HG02973 (cell line): Measurements from ENCODE around the gene PHF3.

Experiments used
- ATAC-seq: cut with Tn5 transposase; IDR thresholded peaks from one replicate; pipeline ENCODE4 v1.9.1; 2021; ENCODE audit warnings: moderate library complexity; ENCODE audit not compliant: unreplicated experiment

The PHF3 gene, protein sequence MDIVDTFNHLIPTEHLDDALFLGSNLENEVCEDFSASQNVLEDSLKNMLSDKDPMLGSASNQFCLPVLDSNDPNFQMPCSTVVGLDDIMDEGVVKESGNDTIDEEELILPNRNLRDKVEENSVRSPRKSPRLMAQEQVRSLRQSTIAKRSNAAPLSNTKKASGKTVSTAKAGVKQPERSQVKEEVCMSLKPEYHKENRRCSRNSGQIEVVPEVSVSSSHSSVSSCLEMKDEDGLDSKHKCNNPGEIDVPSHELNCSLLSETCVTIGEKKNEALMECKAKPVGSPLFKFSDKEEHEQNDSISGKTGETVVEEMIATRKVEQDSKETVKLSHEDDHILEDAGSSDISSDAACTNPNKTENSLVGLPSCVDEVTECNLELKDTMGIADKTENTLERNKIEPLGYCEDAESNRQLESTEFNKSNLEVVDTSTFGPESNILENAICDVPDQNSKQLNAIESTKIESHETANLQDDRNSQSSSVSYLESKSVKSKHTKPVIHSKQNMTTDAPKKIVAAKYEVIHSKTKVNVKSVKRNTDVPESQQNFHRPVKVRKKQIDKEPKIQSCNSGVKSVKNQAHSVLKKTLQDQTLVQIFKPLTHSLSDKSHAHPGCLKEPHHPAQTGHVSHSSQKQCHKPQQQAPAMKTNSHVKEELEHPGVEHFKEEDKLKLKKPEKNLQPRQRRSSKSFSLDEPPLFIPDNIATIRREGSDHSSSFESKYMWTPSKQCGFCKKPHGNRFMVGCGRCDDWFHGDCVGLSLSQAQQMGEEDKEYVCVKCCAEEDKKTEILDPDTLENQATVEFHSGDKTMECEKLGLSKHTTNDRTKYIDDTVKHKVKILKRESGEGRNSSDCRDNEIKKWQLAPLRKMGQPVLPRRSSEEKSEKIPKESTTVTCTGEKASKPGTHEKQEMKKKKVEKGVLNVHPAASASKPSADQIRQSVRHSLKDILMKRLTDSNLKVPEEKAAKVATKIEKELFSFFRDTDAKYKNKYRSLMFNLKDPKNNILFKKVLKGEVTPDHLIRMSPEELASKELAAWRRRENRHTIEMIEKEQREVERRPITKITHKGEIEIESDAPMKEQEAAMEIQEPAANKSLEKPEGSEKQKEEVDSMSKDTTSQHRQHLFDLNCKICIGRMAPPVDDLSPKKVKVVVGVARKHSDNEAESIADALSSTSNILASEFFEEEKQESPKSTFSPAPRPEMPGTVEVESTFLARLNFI (N-terminal part only)

DNA sequence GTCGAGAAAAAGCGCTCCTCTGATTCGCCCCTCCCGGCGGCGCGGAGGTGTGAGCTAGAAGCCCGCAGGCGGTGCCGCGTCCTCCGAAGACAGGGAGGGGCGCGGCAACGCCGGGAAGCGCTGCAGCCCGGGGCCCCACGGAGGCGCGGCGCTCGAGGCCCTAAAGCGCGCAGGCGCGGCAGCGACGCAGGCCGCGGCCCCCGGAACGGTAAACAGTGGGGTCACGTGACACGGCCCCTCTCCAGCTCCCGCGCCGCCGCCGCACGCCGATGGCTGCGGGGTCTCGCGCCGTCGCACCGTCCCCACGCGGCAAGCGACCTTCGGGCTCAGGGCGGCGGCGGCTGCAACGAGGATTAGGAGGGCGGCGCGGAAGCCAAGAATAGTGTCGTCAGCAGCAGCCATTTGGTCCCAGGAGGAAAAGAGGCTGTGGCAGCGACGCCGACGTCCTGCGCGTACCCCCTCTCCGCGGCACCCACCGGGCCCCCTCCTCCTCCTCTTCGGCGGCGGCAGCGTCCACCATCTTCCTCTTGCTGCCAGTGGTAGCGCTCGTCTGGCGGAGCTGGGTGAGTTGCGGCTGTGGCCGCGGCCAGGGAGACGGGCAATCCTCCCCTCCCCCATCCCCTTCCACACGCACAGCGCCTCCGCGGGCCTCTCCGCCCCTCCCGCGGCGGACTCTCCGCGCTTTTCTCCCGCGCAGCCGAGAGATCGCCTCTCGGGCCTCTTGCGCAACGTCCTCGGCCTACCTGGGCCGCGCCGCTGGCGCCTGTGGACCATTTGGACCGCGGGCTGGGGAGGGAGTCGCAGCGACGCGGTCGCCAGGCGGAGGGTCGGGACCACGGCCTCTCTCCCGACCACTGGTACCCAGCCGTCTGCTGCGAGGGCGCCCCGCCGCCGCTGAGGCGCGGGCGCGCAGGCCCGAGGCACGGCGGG lies at the start of gene PHF3:
Gene PHF3 (plus strand): TSS at position 215 of the 930 bp plus-strand sequence. CDS start 10,750 bp downstream, outside the sequence.
- ATAC-seq, result peak; percentile 86

DNA sequence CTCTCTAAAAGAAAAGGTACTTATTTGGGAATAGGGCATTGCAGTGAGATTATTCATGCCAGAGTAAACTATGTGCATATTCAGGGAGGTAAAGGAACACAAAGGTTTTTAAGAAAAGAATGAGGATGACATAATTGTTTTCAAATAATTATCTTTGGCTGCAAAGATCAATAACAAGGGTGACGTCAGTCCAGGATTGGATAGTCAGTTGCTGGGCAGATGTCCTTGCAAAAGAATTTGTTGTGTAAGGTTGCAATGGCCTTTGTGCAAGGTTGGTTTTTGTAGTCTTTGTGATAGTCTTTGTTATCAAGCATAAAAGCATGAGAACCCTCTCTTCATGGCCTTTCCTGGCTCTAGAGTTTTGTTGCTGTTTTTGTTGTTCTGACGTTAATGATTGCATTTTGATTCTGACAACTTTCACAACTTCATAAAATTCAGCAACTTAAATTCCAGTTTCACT lies 45.6 kb upstream of the PHF3 start:
- no peak for ATAC-seq

DNA sequence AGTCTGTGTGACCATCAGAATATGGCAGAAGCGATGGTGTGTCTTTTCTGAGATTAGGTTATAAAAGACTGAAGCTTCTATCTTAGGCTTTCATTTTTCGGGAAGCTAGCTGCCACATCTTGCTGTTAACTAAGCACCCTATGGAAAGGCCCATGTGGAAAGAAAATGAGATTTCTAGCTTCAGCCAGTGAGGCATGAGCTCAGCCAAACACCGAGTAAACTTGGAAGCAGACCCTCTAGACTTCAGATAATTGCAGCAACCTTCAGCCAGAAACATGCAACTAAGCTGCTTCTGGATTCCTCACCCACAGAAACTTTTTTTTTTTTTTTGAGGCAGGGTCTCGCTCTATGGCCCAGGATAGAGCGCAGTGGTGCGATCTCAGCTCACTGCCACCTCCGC lies 42.7 kb upstream of the PHF3 start:
- no peak for ATAC-seq

DNA sequence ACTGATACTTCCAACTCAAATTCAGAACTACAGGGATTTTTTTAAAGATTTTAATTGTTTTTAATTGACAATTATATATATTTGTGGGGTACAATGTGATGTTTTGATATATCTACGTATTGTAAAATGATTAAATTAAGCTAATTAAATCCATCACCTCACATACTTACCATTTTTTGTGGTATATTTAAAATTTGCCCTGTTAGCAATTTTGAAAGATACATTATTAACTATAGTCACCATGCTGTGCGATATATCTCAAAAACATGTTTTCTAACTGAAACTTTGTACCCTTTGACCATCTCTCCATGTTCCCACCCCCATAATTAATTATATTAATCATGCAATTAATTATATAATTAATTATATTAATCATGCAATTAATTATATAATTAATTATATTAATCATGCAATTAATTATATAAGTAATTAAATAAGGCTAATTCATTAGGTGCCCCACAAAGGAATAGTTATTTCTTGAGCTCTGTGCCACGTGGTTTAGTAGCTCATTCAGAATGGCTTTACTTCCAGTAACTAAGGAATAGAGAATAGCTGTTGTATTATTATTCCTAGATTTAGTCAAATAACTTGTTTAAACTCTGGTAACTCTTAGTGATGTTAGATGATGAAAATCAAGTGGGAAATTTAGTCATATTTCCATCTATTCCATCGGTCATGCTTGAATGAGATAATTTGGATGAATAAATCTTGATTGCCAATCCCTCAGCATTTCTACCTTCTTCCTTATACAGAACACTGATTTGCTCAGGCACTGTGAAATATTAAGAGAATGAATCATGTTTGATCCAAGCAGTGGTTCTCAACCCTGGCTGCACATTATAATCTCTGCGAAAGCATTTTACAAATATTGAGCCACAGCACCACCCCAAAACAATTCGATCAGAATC lies 38.2 kb upstream of the PHF3 start:
- ATAC-seq, result no peak

DNA sequence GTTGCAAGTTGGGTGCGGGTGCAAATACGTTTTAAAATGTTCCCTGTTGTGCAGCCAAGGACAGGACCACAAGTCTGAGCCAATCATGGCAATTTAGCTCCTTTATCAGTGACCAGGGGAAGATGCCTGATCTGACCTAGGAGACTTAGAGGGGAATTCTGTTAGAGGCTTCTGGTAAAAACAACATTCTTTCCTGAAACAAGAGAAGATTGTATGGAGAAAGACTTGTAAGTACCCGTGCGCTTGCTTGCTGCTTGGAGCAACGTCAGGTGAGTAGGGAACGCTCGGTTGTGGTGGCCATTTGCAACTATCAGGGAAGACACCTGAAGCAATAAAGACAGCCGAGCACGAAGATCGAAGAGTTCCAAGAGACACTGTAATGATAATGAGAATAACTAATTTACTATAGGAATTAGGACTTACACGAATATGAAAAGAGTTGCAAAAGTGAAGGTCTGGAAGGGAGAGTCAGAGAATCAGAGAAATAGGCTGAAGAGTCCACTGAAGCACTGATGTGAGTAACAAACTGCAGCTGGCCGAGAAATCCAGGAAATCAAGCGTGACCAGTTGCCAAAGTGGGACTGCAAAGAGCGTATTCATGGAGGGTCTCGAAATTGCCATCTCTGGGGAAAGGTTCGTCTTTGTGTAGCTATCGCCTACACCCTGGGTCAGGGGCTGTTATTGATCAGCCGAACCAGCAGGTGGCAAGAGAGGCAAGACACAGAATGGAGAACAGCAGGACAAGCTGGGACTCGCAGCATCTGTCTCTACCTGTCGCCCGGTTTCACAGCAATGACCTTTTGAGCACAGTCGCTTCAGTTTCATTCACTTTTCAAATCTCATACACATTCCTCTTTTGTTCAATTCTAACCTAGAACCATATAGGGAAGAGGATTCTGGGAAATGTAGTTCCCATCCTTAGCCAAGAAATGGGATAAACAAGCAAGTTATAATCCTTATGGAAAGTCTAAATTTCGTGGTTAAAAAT lies 37.3 kb upstream of the PHF3 start:
- ATAC-seq, result peak; percentile 100

DNA sequence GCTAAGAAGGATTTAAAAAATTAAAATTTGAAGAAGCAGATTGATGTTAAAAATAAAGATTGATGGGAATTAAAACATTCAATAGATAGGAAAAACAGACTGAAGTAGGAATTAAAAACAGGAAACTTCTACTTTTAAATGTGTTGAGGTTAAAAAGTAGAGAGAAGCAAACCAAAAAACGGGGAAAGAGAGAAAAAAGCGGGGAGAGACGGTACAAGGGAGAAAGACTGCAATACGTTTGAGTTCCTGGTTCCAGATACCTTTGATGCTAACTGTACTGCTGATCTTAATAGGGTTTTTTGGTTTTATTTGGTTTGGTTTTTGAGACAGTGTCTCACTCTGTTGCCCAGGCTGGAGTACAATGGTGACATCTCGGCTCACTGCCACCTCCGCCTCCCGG lies 36.4 kb upstream of the PHF3 start:
- ATAC-seq, result no peak

DNA sequence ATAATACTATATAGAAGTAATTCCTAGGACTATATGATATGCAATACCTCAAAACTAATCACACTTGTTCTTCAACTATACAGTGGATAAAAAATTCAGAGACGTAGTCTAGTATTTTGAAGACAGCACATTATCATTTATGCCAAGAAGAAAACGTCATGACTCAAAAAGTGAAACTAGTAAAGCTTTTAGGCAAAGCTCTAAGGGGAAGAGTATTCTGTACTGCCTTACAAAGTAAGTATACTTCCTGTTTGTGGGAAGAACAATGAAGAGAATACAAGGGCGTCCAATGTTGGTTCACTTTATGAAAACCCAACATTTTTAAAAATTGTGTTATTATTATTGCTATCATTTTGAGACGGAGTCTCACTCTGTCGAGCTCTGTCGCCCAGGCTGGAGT lies 35.5 kb upstream of the PHF3 start:
- no peak for ATAC-seq

DNA sequence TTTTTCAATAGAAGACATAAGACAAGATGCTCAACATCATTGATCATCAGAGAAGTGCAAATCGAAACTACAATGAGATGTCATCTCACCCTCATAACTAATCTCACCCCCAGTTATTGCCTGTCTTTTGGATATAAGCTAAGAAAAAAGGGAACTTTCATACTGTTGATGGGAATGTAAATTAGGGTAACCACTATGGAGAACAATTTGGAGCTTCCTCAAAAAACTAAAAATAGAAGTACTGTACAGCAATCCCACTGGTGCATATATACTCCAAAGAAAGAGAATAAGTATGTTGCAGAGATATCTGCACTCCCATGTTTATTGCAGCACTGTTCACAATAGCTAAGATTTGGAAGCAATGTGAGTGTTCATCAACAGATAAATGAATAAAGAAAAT lies 26.4 kb upstream of the PHF3 start:
- ATAC-seq, result no peak

DNA sequence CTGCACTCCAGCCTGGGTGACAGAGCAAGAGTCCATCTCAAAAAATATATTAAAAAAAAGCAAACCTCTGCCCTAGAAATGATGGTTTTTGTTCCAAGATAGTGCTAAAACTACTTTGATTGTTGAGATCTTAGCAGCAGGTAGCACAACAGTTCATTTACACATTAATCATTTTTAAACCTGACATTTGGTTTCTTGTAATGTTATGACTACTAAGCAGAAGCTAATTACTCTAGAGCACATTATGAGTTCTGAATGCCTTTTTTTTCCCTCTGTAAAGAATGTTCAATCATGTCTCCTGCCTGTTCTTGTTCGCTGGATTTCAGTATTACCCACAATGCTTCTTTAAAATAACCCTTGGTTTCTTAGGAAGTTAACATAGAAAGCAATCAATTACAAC lies 24.7 kb upstream of the PHF3 start:
- no peak for ATAC-seq

DNA sequence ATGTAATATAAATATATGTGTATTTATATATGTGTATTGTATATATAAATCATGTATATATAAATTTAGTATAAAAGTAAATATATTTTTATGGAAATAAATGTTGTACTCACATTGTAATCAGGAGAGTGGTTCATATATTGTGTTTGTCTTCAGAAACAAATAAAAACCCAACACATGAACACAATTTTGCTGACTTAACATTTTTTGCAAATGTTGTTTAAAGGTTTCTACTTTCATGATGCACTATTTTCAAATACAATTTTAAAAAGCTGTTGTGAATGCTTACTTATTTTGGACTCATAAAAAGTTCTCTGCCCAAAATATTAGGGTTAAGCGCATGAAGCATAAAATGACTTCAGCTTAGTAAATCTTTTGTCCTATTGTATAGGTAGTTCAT lies 24.0 kb upstream of the PHF3 start:
- no peak for ATAC-seq

DNA sequence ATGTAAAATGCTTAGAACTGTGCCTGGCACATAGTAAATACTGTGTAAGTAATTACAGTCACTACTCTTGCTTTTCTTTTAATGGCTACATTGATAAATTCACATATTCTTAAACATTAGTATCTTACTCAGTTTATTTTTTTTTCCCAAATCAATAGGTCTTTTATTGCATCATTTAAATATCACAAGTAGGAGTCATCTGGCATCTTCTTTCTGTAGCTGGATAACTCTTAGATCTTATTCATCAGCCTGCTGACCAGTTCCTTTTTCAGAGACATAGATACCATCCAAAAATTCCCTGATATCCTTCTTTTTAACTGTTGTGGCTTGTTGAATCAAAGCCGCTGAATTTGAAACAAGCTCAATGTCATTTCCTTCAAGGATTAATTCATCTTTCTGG lies 20.0 kb upstream of the PHF3 start:
- no peak for ATAC-seq

DNA sequence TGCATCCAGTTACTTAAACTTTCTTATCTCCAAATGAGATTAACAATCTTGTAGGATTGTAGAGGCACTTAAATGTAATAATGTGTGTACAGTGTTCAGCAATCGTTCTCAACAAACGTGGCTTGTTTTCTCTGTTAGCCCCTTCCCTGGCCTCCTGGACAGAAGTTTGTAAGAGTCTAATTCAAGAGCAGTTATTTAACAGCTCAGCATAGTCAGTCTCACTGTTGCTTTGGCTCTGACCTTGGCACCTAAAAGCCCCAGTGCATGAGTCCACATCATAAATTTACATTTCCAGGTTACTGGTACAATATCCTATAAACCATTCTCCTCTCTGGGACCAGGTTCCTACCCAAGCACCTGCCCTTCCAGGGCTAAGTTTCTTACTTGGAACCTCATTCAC lies 11.5 kb upstream of the PHF3 start:
- no peak for ATAC-seq

DNA sequence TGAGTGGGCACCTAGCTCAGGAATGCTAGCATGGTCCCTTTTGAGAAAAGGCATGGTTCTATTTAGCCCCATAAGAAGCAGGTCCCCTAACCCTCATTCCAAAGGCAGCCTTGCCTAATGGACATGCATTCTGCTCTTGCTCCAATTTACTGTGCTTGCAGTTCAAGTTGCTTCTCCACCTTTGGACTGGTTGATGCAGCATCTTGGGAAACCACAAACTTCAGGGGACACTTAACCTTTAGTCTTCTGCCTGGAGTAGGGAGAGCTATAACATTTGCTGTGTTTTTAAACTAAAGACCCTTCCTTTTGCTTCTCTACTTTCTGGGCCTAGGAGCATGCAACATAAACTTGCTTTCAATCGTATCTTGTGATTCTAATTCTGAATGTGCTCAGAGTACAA lies 5.1 kb upstream of the PHF3 start:
- ATAC-seq, result no peak

DNA sequence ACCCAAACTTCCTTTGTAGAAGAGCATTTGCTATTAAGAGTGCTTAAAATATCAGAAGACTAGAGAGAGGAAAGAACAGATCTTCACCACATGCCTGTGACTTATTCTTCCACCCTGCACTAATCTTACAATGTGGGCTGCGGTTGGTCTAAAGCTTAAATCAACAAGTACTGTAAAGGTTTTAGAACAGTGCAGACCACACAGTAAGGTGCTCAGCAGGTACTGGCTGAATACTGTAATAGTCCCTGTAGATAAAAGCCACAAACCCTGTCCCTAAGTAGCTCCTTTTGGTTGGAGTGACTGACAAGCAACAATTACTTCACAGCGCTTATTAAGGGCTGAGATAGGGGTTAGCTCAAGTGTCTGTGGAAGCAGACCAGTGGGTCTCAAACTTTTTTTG lies 972 bp upstream of the PHF3 start:
- no peak for ATAC-seq

DNA sequence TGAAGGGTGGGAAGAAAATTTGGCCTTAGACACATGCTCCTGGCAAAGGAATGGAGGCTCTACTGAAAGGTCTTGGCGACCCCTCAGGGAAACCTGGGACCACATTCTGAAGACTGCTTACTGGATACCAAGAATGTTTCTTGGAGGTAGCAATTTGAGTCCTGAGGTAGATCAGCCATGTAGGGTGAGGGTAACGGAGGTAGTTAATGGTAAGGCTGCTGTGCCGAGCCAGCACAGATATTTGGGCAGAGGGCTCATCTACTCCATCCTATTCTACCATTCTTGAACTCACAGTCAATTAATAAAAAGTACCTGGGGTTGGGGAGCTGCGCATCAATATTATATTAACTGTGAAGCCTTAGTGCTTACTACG lies 401 bp upstream of the PHF3 start:
- peak; percentile 13 for ATAC-seq

DNA sequence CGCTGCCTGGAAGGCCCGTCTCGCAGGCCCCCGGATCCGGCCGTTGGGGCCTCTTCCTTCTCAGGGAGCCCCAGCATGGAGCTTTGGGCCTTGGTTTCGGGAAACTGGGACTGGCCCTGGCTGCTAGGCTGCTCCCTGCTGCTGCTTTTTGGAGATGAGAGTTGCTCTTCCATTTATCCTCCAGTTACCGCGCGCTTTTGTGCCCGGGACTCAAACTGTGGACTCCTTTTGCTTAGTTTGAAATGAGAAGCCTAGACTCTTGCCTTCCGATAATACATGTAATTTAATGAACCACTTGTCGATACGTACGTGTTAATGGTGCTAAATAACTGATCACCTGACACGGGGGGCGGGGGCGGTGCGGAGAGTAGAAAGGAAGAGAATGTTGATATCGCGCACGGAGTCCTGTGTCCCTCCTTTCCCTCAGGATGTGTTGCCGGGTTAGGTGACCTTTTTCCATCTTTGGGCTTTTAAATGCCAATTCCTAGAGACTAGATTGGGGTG lies 968 bp downstream of the PHF3 start:
- ATAC-seq, result peak; percentile 5

DNA sequence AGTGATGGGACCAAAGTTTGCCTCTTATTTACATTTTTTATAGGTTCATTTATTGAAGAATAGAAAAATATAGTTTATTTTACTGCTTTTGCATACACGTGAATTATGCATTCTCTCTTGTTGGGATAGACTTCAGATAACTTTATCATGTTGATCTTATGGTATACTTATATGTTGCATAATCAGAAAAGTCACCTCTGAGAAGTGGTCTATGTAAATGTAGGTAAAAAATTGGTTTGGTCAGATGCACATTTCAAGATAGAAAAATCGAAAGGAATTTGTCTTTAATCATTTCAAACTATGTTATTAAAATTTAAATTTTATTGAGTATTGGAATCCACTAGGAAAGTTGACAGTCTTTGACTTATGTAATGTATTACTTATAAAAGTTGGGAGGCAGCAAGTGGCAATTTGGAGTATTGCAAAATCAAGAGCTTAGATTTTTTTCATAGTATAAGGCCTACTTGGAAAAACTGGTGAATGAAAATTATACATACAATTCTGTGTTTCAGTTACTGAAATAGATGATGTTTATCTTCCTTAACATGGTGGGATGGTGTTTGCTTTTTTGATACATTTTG lies 2.4 kb downstream of the PHF3 start:
- no peak for ATAC-seq

DNA sequence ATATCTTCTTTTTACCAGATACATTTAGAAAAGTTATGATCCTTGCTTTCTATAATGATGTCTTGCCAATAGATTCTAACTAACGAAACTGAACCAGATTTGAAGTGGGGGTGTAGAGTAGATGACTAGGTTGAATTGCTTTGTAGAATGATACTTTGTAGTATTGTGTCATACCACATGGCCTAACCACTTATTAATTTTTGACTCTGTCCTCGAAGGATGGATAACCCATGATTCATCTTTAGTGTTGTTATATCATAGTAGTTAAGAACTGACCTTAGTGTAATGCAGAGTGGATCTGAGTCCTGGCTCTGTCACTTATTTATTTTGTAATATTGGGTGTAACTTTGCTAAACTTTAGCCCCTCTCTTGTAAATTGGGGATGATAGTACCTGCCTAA lies 4.5 kb downstream of the PHF3 start:
- no peak for ATAC-seq
